ENCODE results near the gene MSANTD7.

GRCh38 chr10:14821635-14822375, 16.3 kb upstream of the MSANTD7 start:
- no peak for TF ChIP-seq CTCF (IDR thresholded peaks at IDR 0.05)
- no peak for TF ChIP-seq EP300 (IDR thresholded peaks at IDR 0.05)

Data from suprapubic skin (tissue), 3 donors.